HepG2 (cell line): ENCODE measurements around the gene LYSMD1.
A peak's percentile ranks its signal among the peaks of the same experiment; 100 is the strongest.

Experiments used
- CHD4 ChIP-seq: fragments of 200-600 bp; sonication (generic); IDR thresholded peaks from 2 replicates; pipeline ENCODE4 v1.7.0; 2017; ENCODE audit warnings: mild to moderate bottlenecking, low read length, borderline replicate concordance
- MTA3 ChIP-seq: sonication (generic); formaldehyde crosslinking; IDR thresholded peaks from 2 replicates; pipeline ENCODE4 v1.4.0; 2020; ENCODE audit warnings: missing genetic modification reagents
- POLR2A ChIP-seq, 2 experiments: IDR thresholded peaks; 2 replicates each; pipeline ENCODE4 v1.6.1; 2011; ENCODE audit warnings: low read depth in 2 of 2, low read length in 2 of 2, mild to moderate bottlenecking in 1 of 2, moderate library complexity in 1 of 2; ENCODE audit not compliant: insufficient read depth in 1 of 2
- YY1 ChIP-seq: IDR thresholded peaks from 2 replicates; pipeline ENCODE4 v1.6.1; 2011; ENCODE audit warnings: low read length, low read depth, moderate library complexity, mild to moderate bottlenecking; ENCODE audit not compliant: insufficient read depth, insufficient replicate concordance
- ZBTB8A ChIP-seq: sonication (generic); formaldehyde crosslinking; IDR thresholded peaks from 2 replicates; pipeline ENCODE4 v1.4.0; 2020; ENCODE audit warnings: mild to moderate bottlenecking, low read depth, missing genetic modification reagents, borderline replicate concordance
- TF ChIP-seq, protein P1 (sequence below): sonication (generic); formaldehyde crosslinking; IDR thresholded peaks from 2 replicates; pipeline ENCODE4 v1.4.0; 2020; ENCODE audit warnings: missing genetic modification reagents

DNA sequence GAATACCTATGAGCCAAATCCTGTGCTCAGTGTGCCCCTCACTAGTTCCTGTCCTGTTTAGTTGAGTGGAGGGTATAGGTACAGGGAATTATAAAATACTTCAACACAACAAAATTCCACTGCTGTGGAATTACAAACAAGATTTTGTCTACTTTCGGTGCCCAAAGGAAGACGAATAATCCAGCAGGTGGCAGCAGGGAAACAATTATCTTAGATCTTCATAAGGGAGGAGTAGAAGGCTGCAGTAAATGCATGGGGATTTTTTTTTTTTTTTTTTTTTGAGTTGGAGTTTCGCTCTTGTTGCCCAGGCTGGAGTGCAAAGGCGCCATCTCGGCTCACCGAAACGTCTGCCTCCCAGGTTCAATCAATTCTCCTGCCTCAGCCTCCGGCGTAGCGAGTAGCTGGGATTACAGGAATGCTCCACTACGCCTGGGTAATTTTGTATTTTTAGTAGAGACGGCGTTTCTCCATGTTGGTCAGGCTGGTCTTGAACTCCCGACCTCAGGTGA lies 30.6 kb upstream of the LYSMD1 start:
- TF ChIP-seq CHD4 (no peak), MTA3 (no peak), YY1 (no peak), ZBTB8A (CRISPR knock-in tag) (no peak), POLR2A (IDR thresholded peaks at IDR 0.05; ENCODE audit: insufficient read depth in 1 of 2, low read depth in 2 of 2, low read length in 2 of 2) (no peak)
- TF ChIP-seq, protein P1, sequence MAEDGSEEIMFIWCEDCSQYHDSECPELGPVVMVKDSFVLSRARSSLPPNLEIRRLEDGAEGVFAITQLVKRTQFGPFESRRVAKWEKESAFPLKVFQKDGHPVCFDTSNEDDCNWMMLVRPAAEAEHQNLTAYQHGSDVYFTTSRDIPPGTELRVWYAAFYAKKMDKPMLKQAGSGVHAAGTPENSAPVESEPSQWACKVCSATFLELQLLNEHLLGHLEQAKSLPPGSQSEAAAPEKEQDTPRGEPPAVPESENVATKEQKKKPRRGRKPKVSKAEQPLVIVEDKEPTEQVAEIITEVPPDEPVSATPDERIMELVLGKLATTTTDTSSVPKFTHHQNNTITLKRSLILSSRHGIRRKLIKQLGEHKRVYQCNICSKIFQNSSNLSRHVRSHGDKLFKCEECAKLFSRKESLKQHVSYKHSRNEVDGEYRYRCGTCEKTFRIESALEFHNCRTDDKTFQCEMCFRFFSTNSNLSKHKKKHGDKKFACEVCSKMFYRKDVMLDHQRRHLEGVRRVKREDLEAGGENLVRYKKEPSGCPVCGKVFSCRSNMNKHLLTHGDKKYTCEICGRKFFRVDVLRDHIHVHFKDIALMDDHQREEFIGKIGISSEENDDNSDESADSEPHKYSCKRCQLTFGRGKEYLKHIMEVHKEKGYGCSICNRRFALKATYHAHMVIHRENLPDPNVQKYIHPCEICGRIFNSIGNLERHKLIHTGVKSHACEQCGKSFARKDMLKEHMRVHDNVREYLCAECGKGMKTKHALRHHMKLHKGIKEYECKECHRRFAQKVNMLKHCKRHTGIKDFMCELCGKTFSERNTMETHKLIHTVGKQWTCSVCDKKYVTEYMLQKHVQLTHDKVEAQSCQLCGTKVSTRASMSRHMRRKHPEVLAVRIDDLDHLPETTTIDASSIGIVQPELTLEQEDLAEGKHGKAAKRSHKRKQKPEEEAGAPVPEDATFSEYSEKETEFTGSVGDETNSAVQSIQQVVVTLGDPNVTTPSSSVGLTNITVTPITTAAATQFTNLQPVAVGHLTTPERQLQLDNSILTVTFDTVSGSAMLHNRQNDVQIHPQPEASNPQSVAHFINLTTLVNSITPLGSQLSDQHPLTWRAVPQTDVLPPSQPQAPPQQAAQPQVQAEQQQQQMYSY (CRISPR knock-in tag) = 0 out of 2 replicates have a peak, but pooled peaks have one; percentile 19
